ENCODE results near the gene TXNDC5.

The TXNDC5 gene

DNA sequence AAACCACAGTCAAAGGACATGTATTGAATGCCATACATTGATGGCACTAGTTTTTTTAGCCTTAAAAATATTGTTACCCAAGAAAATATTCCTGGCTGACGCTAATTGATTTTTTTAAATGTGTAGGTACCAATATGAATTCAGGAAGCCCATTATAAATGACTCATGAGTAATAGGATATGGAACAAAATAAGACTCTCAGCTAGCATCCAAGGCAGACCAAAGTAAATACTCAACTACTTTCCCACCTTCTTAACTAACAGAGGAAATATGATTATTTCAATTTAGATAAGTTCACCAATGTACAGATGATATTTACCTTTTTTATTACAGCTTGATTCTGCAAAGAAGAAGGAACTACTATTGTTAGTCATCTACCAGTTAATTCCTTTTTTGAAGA lies 43.2 kb upstream of the TXNDC5 start:
- TF ChIP-seq, protein P1, sequence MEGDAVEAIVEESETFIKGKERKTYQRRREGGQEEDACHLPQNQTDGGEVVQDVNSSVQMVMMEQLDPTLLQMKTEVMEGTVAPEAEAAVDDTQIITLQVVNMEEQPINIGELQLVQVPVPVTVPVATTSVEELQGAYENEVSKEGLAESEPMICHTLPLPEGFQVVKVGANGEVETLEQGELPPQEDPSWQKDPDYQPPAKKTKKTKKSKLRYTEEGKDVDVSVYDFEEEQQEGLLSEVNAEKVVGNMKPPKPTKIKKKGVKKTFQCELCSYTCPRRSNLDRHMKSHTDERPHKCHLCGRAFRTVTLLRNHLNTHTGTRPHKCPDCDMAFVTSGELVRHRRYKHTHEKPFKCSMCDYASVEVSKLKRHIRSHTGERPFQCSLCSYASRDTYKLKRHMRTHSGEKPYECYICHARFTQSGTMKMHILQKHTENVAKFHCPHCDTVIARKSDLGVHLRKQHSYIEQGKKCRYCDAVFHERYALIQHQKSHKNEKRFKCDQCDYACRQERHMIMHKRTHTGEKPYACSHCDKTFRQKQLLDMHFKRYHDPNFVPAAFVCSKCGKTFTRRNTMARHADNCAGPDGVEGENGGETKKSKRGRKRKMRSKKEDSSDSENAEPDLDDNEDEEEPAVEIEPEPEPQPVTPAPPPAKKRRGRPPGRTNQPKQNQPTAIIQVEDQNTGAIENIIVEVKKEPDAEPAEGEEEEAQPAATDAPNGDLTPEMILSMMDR (IDR thresholded peaks at IDR 0.05; ENCODE audit: control insufficient read depth, extremely low read depth, insufficient read depth): no peak
- DNase-seq (ENCODE audit: low read depth): no peak
- H3K4me3 ChIP-seq (ENCODE audit: low read depth, low read length): no peak overlapping the region

DNA sequence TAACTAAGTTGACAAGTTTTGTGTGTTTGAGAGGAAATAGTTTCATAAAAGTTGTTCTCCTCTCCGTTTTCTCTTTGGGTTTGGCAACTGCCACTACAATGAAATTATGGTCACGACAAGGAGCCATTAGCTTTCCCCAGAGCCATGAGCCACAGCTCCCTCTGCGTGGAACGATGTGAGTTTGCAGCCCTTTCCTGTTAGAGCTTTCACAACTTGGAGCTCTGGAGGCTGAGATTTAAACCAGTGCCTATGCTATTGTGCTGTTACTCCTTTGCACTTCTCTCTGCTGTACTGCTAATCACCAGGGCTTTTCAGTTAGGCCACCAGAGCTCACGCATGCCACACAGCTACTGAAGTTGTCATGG lies 29.3 kb upstream of the TXNDC5 start:
- H3K4me3 ChIP-seq (ENCODE audit: low read depth, low read length): no peak overlapping the region
- TF ChIP-seq, protein P1 (IDR thresholded peaks at IDR 0.05; ENCODE audit: control insufficient read depth, extremely low read depth, insufficient read depth): no peak
- no peak for DNase-seq (ENCODE audit: low read depth)

DNA sequence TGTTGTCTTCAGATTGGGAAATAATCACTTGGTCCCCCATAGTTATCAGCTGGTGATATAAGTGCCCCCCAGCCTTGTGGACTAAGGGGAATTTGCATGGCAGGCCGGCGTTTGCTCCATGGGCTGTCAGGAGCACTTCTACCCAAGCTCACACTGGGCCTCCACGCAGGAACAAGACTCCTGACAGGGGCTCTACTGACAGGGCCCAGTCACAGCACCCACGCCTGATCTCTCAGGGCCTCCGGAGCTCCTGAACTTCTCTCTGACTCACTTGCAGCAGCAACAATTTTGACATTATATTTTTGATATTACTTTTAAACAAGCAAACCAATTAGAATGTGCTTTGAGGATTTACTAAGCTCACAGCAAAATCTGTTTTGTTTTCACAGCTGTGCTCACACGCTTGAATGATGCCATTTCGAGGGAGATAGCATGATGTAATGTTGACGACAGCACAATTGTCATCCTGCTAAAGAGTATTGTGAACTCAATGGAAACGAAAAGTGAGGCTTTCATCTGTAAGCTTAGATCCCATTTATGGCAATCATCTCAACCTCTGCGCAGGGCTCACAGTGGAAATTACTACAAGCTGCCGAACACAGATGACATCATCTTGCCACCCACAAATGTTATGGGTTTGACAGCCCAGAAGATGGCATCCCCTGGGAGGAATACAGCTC lies 28.7 kb upstream of the TXNDC5 start:
- TF ChIP-seq, protein P1 (IDR thresholded peaks at IDR 0.05; ENCODE audit: control insufficient read depth, extremely low read depth, insufficient read depth): no peak
- no peak overlapping the region for H3K4me3 ChIP-seq (ENCODE audit: low read depth, low read length)
- no peak for DNase-seq (ENCODE audit: low read depth)

DNA sequence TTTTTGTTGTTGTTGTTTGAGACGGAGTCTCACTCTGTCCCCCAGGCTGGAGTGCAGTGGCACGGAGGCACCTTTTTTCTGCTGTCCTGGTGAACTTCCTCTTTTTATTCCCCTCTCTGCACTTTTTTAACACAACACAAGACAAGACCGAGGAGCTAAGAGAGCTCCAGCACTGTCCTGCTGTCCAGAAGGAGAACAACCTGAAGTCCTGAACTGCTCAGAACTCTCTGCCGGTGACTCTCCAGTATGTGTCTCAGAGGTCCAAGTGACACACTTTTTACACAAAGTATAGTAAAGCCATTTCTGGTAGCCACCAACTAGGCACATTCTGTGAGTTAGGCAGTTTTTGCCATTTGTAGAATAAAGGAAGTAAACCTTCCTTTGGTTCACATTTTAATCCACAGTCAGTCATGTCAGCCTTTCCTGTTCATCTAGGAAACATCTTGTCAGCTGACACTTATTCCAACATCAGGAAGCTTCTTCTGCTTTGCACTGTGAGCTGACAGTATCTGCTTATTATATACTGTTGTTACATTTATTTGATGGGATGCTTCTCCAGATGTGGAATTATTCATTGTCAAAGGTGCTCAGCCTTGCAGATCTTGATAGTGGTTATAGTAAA lies 28.1 kb upstream of the TXNDC5 start:
- TF ChIP-seq, protein P1 (IDR thresholded peaks at IDR 0.05; ENCODE audit: control insufficient read depth, extremely low read depth, insufficient read depth): no peak
- no peak for DNase-seq (ENCODE audit: low read depth)
- no peak overlapping the region for H3K4me3 ChIP-seq (ENCODE audit: low read depth, low read length)

DNA sequence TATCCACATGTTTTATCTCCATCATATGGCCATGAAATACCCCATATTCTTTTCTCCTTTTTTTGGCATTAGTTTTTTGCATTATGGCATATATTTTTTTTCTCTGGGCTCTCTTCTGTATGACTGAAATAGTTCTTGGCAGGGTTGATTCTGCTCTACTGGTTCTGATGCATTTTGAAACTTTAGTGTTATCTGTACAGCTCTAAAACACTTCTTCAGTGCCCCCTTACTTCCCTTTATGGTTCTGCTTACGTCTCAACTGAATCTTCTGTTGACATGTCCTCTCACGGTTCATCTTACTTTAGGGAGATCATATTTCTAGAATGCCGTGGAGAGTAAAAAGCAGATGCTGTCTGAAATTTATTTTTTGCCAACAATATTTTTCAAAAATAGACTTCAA lies 23.2 kb upstream of the TXNDC5 start:
- TF ChIP-seq, protein P1 (IDR thresholded peaks at IDR 0.05; ENCODE audit: control insufficient read depth, extremely low read depth, insufficient read depth): no peak
- no peak overlapping the region for H3K4me3 ChIP-seq (ENCODE audit: low read depth, low read length)
- no peak for DNase-seq (ENCODE audit: low read depth)

DNA sequence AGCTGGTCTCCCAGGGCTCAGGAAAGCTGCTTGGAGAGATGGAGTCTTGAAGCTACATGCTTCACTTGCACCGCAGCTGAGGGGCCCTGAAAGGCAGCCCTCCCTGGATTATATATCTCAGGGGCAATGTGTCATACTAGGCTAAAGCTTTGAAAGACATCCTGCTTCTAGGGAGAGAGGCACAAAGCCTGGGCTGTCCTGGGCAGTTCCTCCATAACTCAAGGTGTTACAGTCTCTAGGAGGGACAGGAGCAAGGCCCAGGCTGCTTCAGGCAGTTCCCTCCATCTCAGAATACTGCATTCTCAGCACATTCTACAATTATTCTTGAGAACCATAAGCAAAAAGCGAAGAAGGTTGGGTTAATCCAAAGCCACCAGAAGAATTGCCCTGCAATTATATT lies 22.0 kb upstream of the TXNDC5 start:
- TF ChIP-seq, protein P1 (IDR thresholded peaks at IDR 0.05; ENCODE audit: control insufficient read depth, extremely low read depth, insufficient read depth): no peak
- H3K4me3 ChIP-seq (ENCODE audit: low read depth, low read length): no peak overlapping the region
- no peak for DNase-seq (ENCODE audit: low read depth)

DNA sequence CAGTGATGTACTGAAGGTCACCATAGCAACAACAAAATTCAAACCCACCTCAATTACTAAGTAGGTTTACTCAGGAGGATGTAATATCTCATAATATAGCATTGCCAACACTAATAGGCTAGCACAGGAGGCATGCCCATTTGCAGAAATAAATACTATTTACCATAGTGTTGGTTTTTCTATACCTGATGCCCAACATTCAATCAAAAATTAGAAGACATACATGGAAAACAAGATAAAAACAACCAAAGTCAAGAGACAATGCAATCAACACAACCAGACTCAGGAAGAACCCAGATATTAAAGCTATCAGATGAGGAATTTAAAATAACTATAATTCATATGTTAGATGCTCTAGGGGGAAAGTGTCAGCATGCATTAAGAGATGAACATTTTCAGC lies 14.3 kb upstream of the TXNDC5 start:
- no peak for DNase-seq (ENCODE audit: low read depth)
- H3K4me3 ChIP-seq (ENCODE audit: low read depth, low read length): no peak overlapping the region
- TF ChIP-seq, protein P1 (IDR thresholded peaks at IDR 0.05; ENCODE audit: control insufficient read depth, extremely low read depth, insufficient read depth): no peak
